Type B pancreatic cell (in vitro differentiated cells): ENCODE measurements around the gene STYX. TPM values are rescaled to one million over a fixed set of nuclear protein-coding genes. Genes with fewer than 3 reads are reported as not detected.

ENCODE experiments used
- DNase-seq: peaks from one replicate; pipeline ENCODE4 v3.0.0; 2021; ENCODE audit warnings: mixed read lengths; ENCODE audit not compliant: unreplicated experiment; ENCODE audit errors: extremely low spot score
- H3K27ac Mint-ChIP-seq: 2 replicates; pipeline ENCODE4 v1.8.0; 2021; ENCODE audit warnings: mild to moderate bottlenecking, mixed read lengths
- H3K27me3 Mint-ChIP-seq: 2 replicates; pipeline ENCODE4 v1.8.0; 2021; ENCODE audit warnings: mixed read lengths
- H3K36me3 Mint-ChIP-seq: 2 replicates; pipeline ENCODE4 v1.8.0; 2021; ENCODE audit warnings: mixed read lengths
- H3K4me1 Mint-ChIP-seq: one replicate; pipeline ENCODE4 v1.8.0; 2021; ENCODE audit warnings: mixed read lengths; ENCODE audit not compliant: unreplicated experiment
- H3K4me3 Mint-ChIP-seq: 2 replicates; pipeline ENCODE4 v1.8.0; 2021; ENCODE audit warnings: mild to moderate bottlenecking, mixed read lengths
- H3K9me3 Mint-ChIP-seq: 2 replicates; pipeline ENCODE4 v1.8.0; 2021; ENCODE audit warnings: mixed read lengths
- CTCF ChIP-seq: fragments of 200-600 bp; sonication (generic); conservative IDR thresholded peaks from 2 replicates; pipeline ENCODE4 v1.5.0; 2021; ENCODE audit warnings: antibody characterized with exemption, mild to moderate bottlenecking
- total RNA-seq: library from RNA; stranded (reverse); gene quantifications from 2 replicates; pipeline ENCODE4 v1.2.1, GENCODE V29; 2021; ENCODE audit warnings: low replicate concordance

STYX gene
- total RNA-seq, 1 donor from 2014 or later: 11.0 TPM

- DNase-seq: no peak
- no peaks in the 10 kb centered on the region for H3K9me3 Mint-ChIP-seq
- no peaks in the 10 kb centered on the region for H3K4me1 Mint-ChIP-seq
- no peak overlapping the region for H3K4me3 Mint-ChIP-seq
- H3K27ac Mint-ChIP-seq: no peak overlapping the region
- no peaks in the 10 kb centered on the region for H3K27me3 Mint-ChIP-seq
- no peak for TF ChIP-seq CTCF
- peaks cover 29% of the 10 kb centered on the region for H3K36me3 Mint-ChIP-seq
Measured at GRCh38 chr14:52769887-52770286, 39.9 kb downstream of the STYX start.

DNA sequence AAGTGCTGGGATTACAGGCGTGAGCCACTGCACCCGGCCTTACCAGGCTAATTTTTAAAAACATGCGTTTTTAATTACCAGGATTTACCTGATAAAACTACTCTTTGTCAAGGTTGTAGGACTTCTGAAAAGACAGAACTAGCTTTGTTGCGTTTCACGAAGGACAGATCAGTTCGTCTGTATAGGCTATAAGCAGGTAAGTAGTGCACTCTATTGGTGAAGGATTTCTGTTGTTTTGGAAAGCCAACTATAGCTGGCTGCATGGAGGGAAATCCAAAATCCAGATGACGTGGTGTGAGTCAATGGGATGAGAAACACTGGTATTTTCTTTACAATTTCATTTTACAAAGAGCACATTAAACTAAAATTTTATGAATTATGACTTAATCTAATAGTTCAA is 46.9 kb downstream of the STYX start:
- H3K27ac Mint-ChIP-seq: no peak overlapping the region
- no peaks in the 10 kb centered on the region for H3K9me3 Mint-ChIP-seq
- no peak overlapping the region for H3K4me3 Mint-ChIP-seq
- TF ChIP-seq CTCF: no peak
- H3K4me1 Mint-ChIP-seq: no peaks in the 10 kb centered on the region
- DNase-seq: no peak
- H3K36me3 Mint-ChIP-seq: peaks cover 16% of the 10 kb centered on the region
- no peaks in the 10 kb centered on the region for H3K27me3 Mint-ChIP-seq

DNA sequence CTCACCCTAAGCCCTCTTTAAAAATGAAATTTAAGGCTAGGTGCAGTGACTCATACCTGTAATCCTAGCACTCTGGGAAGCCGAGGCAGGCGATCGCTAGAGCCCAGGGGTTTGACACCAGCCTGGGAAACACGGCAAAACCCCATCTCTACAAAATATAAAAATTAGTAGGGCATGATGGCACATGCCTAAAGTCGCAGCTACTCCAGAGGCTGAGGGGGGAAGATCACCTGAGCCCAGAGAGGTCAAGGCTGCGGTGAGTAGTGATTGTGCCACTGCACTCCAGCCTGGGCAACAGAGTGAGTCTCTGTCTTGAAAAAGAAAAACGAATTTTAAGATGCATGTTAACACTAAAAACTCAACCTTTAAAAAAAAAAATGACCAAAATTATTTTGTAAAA is 48.7 kb downstream of the STYX start:
- no peak for TF ChIP-seq CTCF
- Mint-ChIP-seq H3K27ac (no peak overlapping the region), H3K4me3 (no peak overlapping the region), H3K4me1 (no peaks in the 10 kb centered on the region), H3K36me3 (peaks cover 8% of the 10 kb centered on the region), H3K9me3 (no peaks in the 10 kb centered on the region), H3K27me3 (no peaks in the 10 kb centered on the region)
- no peak for DNase-seq

GRCh38 chr14:52780893-52781292 is 50.9 kb downstream of the STYX start:
- TF ChIP-seq CTCF: no peak
- Mint-ChIP-seq H3K9me3 (no peaks in the 10 kb centered on the region), H3K4me1 (no peaks in the 10 kb centered on the region), H3K27ac (no peak overlapping the region), H3K36me3 (peaks cover 4% of the 10 kb centered on the region), H3K4me3 (no peak overlapping the region), H3K27me3 (no peaks in the 10 kb centered on the region)
- DNase-seq: no peak

GRCh38 chr14:52781629-52782028 is 51.7 kb downstream of the STYX start:
- no peaks in the 10 kb centered on the region for H3K27me3 Mint-ChIP-seq
- H3K4me3 Mint-ChIP-seq: no peak overlapping the region
- no peak for TF ChIP-seq CTCF
- H3K4me1 Mint-ChIP-seq: no peaks in the 10 kb centered on the region
- no peak overlapping the region for H3K27ac Mint-ChIP-seq
- no peaks in the 10 kb centered on the region for H3K9me3 Mint-ChIP-seq
- H3K36me3 Mint-ChIP-seq: peaks cover 4% of the 10 kb centered on the region
- no peak for DNase-seq

DNA sequence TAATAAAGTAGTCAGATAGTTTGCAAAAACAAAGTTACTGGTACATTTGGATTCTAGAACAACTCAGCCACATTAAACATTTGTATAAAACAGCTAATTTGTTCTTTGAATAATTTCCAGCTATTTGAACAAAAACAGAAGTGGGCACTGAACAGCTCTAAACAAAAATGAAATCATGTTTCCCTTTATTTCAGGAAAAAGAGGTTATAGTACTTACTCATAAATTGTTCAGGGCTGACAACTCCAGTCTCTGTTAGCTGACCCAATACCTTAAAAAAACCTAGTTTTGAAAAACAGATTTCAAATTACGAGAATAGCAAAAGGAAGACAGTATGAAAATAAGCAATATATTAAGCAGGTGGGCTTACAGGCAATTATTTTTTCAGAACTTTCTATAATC is 53.2 kb downstream of the STYX start:
- Mint-ChIP-seq H3K4me3 (no peak overlapping the region), H3K36me3 (peaks cover 4% of the 10 kb centered on the region), H3K27me3 (no peaks in the 10 kb centered on the region), H3K4me1 (peaks cover 4% of the 10 kb centered on the region), H3K9me3 (no peaks in the 10 kb centered on the region), H3K27ac (no peak overlapping the region)
- TF ChIP-seq CTCF: no peak
- no peak for DNase-seq
